Measurements from ENCODE around the gene SARM1. TPM values are rescaled to one million over a fixed set of nuclear protein-coding genes. Genes with fewer than 3 reads are reported as not detected.
A peak's percentile ranks its signal among the peaks of the same experiment; 100 is the strongest.

Gene SARM1
- polyA plus RNA-seq, 1 donor (not counting 4 experiments of a cell fraction or from before 2014, with no cell fraction given) = 0.90 TPM

DNA sequence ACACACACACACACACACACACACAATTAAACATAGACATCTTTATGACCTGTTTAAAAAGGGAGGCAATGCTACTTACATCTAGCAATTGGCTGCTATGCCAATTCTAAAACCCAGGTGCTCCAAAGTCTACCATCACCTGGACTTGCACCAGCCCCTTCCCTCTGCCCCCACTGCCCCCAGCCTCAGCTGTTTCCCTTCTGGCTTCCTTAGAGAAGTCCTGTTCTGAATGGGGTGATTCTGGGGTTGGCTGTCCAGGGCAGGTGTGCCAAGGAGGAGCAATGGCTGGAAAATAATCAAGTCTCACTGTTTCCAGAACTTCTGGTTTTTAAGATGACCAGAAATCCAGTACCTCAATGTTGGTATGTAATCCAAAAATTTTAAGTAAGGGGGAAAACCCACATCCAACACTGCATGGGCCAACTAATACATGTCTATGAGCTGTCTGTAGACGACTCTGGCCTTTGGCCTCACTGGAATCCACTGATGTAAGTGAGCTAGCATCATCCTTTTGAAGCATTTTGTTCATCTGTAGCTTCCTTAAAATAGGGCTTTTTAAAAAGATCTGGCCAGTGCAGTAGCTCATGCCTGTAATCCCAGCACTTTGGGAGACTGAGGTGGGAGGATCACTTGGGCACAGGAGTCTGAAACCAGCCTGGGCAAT, 38.3 kb upstream of the SARM1 start:
- TF ChIP-seq, protein P1, sequence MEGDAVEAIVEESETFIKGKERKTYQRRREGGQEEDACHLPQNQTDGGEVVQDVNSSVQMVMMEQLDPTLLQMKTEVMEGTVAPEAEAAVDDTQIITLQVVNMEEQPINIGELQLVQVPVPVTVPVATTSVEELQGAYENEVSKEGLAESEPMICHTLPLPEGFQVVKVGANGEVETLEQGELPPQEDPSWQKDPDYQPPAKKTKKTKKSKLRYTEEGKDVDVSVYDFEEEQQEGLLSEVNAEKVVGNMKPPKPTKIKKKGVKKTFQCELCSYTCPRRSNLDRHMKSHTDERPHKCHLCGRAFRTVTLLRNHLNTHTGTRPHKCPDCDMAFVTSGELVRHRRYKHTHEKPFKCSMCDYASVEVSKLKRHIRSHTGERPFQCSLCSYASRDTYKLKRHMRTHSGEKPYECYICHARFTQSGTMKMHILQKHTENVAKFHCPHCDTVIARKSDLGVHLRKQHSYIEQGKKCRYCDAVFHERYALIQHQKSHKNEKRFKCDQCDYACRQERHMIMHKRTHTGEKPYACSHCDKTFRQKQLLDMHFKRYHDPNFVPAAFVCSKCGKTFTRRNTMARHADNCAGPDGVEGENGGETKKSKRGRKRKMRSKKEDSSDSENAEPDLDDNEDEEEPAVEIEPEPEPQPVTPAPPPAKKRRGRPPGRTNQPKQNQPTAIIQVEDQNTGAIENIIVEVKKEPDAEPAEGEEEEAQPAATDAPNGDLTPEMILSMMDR (optimal IDR thresholded peaks at IDR 0.05 in 1 of 3, IDR thresholded peaks at IDR 0.05 in 1 of 3, conservative IDR thresholded peaks at IDR 0.05 in 1 of 3; ENCODE audit: extremely low read depth in 1 of 3, insufficient read depth in 2 of 3, low read length in 3 of 3) = no peak
- TF ChIP-seq EZH2 (IDR thresholded peaks at IDR 0.05; ENCODE audit: low read length) = no peak
- Histone ChIP-seq H4K20me1 (ENCODE audit: control insufficient read depth, extremely low read depth, insufficient read depth, low read length) (peaks cover 9% of the 10 kb centered on the region), H3K79me2 (ENCODE audit: control insufficient read depth, insufficient read depth, low read length) (peaks cover 38% of the 10 kb centered on the region), H3K4me1 (ENCODE audit: control insufficient read depth, extremely low read depth, insufficient read depth, low read length) (peaks cover 27% of the 10 kb centered on the region), H3K36me3 (ENCODE audit: control insufficient read depth in 2 of 2, extremely low read depth in 1 of 2, insufficient read depth in 2 of 2, low read length in 2 of 2) (peaks cover 6 to 14% of the 10 kb centered on the region in 2 experiments), H3K4me3 (ENCODE audit: control insufficient read depth in 2 of 3, extremely low read depth in 1 of 3, insufficient read depth in 2 of 3, low read depth in 1 of 3, low read length in 3 of 3) (no peak overlapping the region), H3K27ac (ENCODE audit: control insufficient read depth, insufficient read depth, low read length) (no peak overlapping the region), H3K9me1 (ENCODE audit: control insufficient read depth, extremely low read depth, insufficient read depth, low read length) (peaks cover 3% of the 10 kb centered on the region), H3K27me3 (ENCODE audit: control insufficient read depth, extremely low read depth, insufficient read depth, low read length) (no peaks in the 10 kb centered on the region), H2AFZ (ENCODE audit: control insufficient read depth, low read length) (no peak overlapping the region), H3K9ac (ENCODE audit: control insufficient read depth, extremely low read depth, insufficient read depth, low read length) (no peak overlapping the region), H3K9me3 (ENCODE audit: control insufficient read depth, low read depth, low read length) (no peaks in the 10 kb centered on the region), H3K4me2 (ENCODE audit: control insufficient read depth, extremely low read depth, insufficient read depth, low read depth, low read length) (no peak overlapping the region)
- dilution Hi-C loops (cut with MboI; ENCODE audit: extremely low pct_ligation_motif_present, low sequenced_read_pairs) = no loop called here
- DNase-seq (ENCODE audit: low read depth, low spot score) (no peak), FAIRE-seq (no peak)

DNA sequence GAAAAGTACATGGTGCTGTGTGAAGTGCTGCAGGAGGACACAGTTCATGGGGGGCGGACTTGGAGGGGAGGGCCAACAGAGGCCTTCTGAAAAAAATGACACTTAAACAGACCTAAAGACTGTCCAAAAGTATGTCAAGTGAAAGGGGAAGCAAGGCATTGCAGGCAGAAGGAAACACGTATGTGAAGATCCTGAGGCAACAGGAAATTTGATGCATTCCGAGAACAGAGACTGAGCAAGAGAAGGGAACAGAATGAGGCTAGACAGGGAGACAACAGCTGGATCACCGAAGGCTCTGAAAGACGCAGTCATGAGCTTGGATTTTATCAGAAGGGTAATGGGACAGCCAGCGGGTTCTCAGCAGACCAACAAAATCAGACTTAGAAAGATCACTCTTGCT, 37.3 kb upstream of the SARM1 start:
- DNase-seq (ENCODE audit: low read depth, low spot score) (no peak), FAIRE-seq (no peak)
- peaks cover 33% of the 10 kb centered on the region for H3K4me1 ChIP-seq (ENCODE audit: control insufficient read depth, extremely low read depth, insufficient read depth, low read length)
- dilution Hi-C loops (cut with MboI; ENCODE audit: extremely low pct_ligation_motif_present, low sequenced_read_pairs) = no loop called here
- H3K79me2 ChIP-seq (ENCODE audit: control insufficient read depth, insufficient read depth, low read length) = peaks cover 47% of the 10 kb centered on the region
- H3K4me3 ChIP-seq (ENCODE audit: control insufficient read depth in 2 of 3, extremely low read depth in 1 of 3, insufficient read depth in 2 of 3, low read depth in 1 of 3, low read length in 3 of 3) = peak overlapping the region; percentile 74 to 97 (median 92)
- no peak overlapping the region for H2AFZ ChIP-seq (ENCODE audit: control insufficient read depth, low read length)
- H3K9me1 ChIP-seq (ENCODE audit: control insufficient read depth, extremely low read depth, insufficient read depth, low read length) = peaks cover 7% of the 10 kb centered on the region
- TF ChIP-seq EZH2 (IDR thresholded peaks at IDR 0.05; ENCODE audit: low read length) = no peak
- TF ChIP-seq, protein P1 (optimal IDR thresholded peaks at IDR 0.05 in 1 of 3, IDR thresholded peaks at IDR 0.05 in 1 of 3, conservative IDR thresholded peaks at IDR 0.05 in 1 of 3; ENCODE audit: extremely low read depth in 1 of 3, insufficient read depth in 2 of 3, low read length in 3 of 3) = no peak
- peak overlapping the region; percentile 99 for H3K9ac ChIP-seq (ENCODE audit: control insufficient read depth, extremely low read depth, insufficient read depth, low read length)
- peaks cover 14% of the 10 kb centered on the region for H4K20me1 ChIP-seq (ENCODE audit: control insufficient read depth, extremely low read depth, insufficient read depth, low read length)
- no peak overlapping the region for H3K27ac ChIP-seq (ENCODE audit: control insufficient read depth, insufficient read depth, low read length)
- peaks cover 11% of the 10 kb centered on the region in 2 experiments for H3K36me3 ChIP-seq (ENCODE audit: control insufficient read depth in 2 of 2, extremely low read depth in 1 of 2, insufficient read depth in 2 of 2, low read length in 2 of 2)
- no peaks in the 10 kb centered on the region for H3K27me3 ChIP-seq (ENCODE audit: control insufficient read depth, extremely low read depth, insufficient read depth, low read length)
- H3K4me2 ChIP-seq (ENCODE audit: control insufficient read depth, extremely low read depth, insufficient read depth, low read depth, low read length) = peak overlapping the region; percentile 93
- H3K9me3 ChIP-seq (ENCODE audit: control insufficient read depth, low read depth, low read length) = no peaks in the 10 kb centered on the region

Measured in keratinocyte (primary cell).